Left lobe of liver (tissue), 2 donors: ENCODE measurements around the gene ATF7. TPM values are rescaled to one million over a fixed set of nuclear protein-coding genes. Genes with fewer than 3 reads are reported as not detected.
"Not testable (repeated sequence)": the region's sequence is repeated elsewhere in the genome, so short reads cannot be mapped to it uniquely, and the experiment has no call there.

Experiments used
- ATAC-seq: fragments of 200-7000 bp; cut with Tn5 transposase; one replicate; pipeline ENCODE4 v1.9.1; 2020; ENCODE audit warnings: mild to moderate bottlenecking, moderate library complexity
- DNase-seq: peaks from one replicate; pipeline ENCODE4 v3.0.0-alpha.2; 2020; ENCODE audit warnings: low spot score
- total RNA-seq: library from RNA; stranded (reverse); gene quantifications from one replicate; pipeline ENCODE4 v1.2.1, GENCODE V29; 2021
- donor health status: DM: no; HTN: no; CAD: no; lungs with moderate emphysema.
- donor health status: DM: no; HTN: yes; CAD: no.

Gene ATF7
- total RNA-seq, 1 donor from 2014 or later, result 18.1 TPM

DNA sequence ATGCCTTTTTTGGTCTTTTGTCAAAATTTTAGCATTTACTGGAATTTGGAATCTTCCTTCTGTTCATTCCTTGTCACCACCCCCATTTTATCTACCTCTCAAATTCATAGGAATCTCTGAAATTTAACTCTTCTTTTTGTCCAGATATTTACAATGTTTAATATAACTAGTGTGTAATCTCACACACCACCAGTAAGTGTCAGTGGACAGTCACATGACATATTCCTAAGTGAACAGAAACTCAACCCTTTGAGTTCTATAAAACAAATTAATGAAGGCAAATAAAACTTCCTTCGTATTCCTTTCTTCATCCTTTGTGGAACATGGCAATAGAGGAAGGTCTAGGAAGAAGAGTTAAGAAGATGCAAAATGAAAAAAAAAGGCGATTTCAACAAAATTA is 26.6 kb downstream of the ATF7 start:
- ATAC-seq (peak; percentile 53), DNase-seq (no peak)

DNA sequence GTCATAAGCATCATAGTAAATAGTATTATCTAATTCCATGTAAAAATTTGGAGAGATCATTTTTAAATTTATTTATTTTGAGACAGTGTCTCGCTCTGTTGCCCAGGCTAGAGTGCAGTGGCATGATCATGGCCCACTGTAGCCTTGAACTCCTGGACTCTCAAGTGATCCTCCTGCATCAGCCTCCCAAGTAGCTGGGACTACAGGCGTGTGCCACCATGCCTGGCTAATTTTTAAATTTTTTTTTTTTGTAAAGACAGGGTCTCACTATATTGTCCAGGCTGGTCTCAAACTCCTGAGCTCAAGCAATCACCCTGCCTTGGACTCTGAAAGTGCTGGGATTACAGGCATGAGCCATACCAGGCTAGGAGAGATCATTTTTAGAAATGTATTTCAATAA is 27.2 kb downstream of the ATF7 start:
- not testable (repeated sequence) for DNase-seq, ATAC-seq

DNA sequence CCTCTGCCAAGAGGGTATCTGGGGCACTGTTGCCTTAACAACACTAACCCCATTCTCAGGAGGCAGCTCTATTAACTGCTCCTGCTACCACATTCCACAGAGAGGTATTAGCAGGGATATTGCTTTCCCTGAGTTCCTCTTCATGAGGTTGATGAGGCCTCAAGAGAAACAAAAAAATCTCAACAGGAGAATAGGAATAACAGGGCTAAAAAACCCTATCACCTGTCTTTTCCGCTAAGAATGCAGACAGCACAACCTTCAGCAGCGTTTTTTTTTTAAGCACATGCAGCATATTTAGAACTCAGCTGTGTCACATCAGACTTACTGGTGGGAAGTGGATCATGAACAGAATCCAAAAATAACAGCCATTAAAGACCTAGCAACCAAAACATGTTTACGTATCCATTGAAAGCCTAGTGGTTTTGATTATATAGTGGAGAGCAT is 29.2 kb downstream of the ATF7 start:
- DNase-seq (no peak), ATAC-seq (no peak)

- DNase-seq (no peak), ATAC-seq (no peak)
Observed at GRCh38 chr12:53594897-53595615, 31.1 kb downstream of the ATF7 start.

DNA sequence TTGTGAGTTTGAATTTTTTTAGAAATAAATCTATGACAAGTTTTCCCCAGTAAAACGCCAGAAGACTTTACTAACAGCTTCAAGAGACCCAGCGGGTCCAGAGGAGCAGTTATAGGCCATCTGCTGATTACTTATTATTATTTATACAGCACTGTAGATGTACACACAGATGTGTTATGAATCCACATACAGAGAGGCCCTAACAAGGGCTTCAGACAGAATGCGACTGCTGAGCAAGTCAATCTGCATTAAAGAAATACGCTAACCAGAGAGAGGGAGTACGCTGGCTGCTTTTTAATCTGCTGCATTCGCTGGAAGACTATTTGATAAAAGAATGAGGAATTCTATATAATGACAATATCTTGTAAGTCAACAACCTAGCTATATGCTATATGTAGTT is 32.5 kb downstream of the ATF7 start:
- DNase-seq (no peak), ATAC-seq (no peak)

DNA sequence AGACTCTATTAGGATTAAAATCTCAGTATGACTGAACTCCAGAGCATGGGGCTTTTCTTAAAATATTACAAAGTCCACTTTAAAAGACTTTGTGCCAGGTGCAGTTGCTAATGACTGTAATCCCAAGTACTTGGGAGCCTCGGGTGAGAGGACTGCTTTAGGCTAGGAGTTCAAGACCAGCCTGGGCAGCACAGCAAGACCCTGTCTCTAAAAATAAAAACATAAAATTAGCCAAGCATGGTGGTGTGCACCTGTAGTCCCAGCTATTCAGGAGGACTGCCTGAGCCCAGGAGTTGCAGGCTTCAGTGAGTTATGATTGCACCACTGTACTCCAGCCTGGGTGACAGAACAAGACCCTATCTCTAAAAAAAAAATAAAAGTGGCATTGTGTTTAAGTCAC is 33.2 kb downstream of the ATF7 start:
- peak; percentile 28 for ATAC-seq
- no peak for DNase-seq

GRCh38 chr12:53592426-53592825 is 33.8 kb downstream of the ATF7 start:
- ATAC-seq (no peak), DNase-seq (no peak)

GRCh38 chr12:53591301-53592206 is 34.6 kb downstream of the ATF7 start:
- ATAC-seq, result peak; percentile 81

GRCh38 chr12:53590652-53591051 is 35.5 kb downstream of the ATF7 start:
- DNase-seq (no peak), ATAC-seq (no peak)

More at GRCh38 chr12:53591301-53592206, 34.6 kb downstream of the ATF7 start:
- no peak for DNase-seq

- DNase-seq (no peak), ATAC-seq (no peak)
Observed at GRCh38 chr12:53589915-53590314, 36.3 kb downstream of the ATF7 start.

DNA sequence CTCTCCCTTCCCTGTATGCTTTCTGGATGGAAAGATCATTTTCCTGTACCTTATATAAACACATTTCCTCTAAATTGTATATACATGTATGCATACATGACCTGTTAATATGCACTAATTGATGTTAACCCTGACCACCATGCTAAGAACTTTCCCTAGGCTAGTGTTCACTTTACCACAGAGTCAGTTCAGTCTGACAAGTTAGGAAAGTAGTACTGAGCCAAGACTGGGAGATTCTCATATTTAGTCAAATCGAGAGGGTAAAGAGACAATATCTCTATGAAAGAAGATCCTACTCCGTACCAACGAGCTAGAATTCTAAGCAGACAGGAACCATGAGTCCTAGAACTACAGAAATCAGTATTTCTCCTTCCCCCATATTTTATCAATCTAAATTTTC is 36.8 kb downstream of the ATF7 start:
- no peak for ATAC-seq
- no peak for DNase-seq

GRCh38 chr12:53588123-53588522 is 38.1 kb downstream of the ATF7 start:
- DNase-seq (no peak), ATAC-seq (no peak)

GRCh38 chr12:53586745-53587144 is 39.4 kb downstream of the ATF7 start:
- DNase-seq, result no peak
- ATAC-seq, result peak; percentile 22

DNA sequence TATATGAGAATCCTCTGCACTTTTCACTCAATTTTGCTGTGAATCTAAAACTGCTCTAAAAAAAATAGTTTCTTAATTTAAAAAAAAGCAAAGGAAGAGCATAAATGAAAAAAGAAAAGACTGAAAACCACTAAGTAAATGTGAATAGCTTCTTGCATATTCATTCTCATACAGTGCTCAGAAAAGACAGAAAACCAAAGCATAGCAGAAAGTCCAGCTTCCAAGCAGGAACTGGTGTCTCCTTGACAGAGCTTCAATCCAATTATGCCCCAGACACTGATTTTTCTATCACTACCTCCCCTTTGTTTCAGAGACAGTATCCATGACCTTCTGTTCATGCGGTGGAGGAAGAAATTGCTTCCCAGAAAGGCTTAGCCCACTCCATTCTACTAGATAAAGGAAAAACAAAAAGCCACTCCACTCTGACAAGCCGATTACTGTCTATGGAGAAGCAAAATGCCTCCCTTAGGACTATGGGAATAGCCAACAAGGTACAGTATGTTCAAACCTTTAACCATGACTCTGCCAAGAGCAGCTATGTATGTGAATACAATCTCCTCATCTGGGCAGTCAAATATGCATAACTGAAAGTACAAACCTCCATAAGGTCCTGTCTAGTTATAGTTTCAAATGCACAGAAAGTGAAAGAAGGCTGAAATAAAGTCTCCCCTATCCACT is 40.6 kb downstream of the ATF7 start:
- no peak for DNase-seq
- no peak for ATAC-seq

DNA sequence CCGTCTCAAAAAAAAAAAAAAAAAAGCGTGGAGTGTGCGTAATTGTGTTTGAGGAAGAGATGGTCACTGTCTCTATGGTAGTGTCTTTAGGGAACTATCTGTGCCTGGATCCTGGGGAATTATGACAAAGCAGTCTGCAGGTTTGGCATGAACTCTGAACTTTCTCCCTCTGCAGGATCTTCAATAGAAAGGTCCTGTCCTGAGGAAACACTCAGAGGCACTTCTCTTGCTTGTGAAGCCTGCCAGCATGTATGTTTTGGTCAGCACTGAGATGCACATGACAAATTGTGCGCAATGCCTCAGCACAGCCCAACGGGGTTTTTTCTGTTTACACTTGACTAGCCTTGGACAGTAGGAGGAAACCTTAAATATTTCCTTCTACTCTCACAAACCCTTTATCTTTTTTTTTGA is 46.6 kb downstream of the ATF7 start:
- ATAC-seq (peak; percentile 65), DNase-seq (no peak)

DNA sequence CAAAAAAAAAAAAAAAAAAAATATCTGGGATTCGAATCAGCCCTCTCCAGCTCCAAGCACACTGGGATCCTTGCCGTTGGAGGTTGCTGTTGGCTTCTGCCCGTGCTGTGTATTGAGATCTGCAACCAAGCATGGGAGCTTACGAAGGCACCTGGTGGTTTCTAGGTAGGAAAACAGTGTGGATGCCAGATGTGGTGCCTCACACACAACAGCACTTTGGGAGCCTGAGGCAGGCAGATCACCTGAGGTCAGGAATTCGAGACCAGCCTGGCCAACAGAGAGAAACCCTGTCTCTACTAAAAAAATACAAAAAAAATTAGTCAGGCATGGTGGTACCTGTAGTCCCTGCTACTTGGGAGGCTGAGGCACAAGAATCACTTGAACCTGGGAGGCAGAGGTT is 47.4 kb downstream of the ATF7 start:
- ATAC-seq, result no peak

GRCh38 chr12:53577941-53578352 is 48.2 kb downstream of the ATF7 start:
- DNase-seq (no peak), ATAC-seq (no peak)

More for the DNA sequence above, 47.4 kb downstream of the ATF7 start:
- no peak for DNase-seq

DNA sequence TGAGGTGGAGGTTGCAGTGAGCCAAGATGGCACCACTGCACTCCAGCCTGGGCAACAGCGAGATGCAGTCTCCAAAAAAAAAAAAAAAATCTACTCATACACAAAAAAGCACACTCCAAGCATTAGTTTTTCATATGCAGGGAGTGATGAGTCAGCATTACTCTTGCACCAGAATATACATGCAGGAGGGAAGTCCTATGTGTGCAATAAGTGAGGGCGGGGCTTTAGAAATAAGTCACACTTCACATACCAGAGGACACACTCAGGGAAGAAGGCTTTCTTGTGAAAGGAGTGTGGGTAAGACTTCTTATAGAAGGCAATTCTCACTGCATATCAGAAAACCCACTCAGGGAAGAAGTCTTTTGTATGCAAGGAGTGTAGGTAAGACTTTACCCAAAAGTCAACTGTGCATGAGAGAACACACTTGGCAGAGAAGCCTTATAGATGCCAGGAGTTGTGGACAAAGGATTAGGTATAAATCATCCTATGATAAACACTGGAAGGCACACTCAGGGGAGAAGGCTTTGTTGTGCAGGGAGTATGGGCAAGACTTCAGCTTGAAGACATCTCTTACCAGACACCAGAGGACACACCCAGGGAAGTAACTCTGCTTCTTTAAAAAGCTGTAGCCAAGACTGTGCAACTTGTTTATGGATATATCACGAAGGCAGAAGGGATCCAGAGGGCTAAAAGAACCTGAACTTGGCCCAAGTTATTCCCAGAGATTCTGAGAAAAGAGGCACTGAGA is 50.5 kb downstream of the ATF7 start:
- ATAC-seq (peak; percentile 48), DNase-seq (no peak)

GRCh38 chr12:53572134-53572758 is 53.9 kb downstream of the ATF7 start:
- ATAC-seq (no peak), DNase-seq (no peak)

- DNase-seq, result no peak
Observed at GRCh38 chr12:53571295-53571694, 54.9 kb downstream of the ATF7 start.

More at GRCh38 chr12:53571295-53571694, 54.9 kb downstream of the ATF7 start:
- ATAC-seq, result no peak
